Bronchial smooth muscle cell (primary cell): ENCODE results near the gene CILP2. TPM values are rescaled to one million over a fixed set of nuclear protein-coding genes. Genes with fewer than 3 reads are reported as not detected.

Experiments
- total RNA-seq: library from RNA; depleted of rRNA; stranded (reverse); fragments of >200 nt; gene quantifications from 2 replicates; pipeline ENCODE4 v1.2.1, GENCODE V29; 2014

Gene CILP2
- under 0.01 and 0.16 TPM in 2 replicates for total RNA-seq

GRCh38 chr19:19538061-19538784 lies at the start of gene CILP2:
CILP2 (plus strand) TSS chr19:19538265; CDS start chr19:19538350, 85 bp downstream.

GRCh38 chr19:19514881-19515641 lies 23.0 kb upstream of the CILP2 start, which contains the start of gene TSSK6:
TSSK6 (minus strand) TSS chr19:19515548; CDS start chr19:19515427, 121 bp downstream.

GRCh38 chr19:19515642-19516519 lies 22.2 kb upstream of the CILP2 start, which contains the start of gene NDUFA13:
NDUFA13 (plus strand) TSS chr19:19516225; CDS start chr19:19516239, 14 bp downstream.

GRCh38 chr19:19528721-19529490 lies 9.2 kb upstream of the CILP2 start, which contains the start of gene YJEFN3:
YJEFN3 (plus strand) TSS chr19:19528911; CDS start chr19:19528933, 22 bp downstream.

Other genes with a start within 250 kb of the CILP2 start
- gene SUGP1, start 217.8 kb upstream of the CILP2 start, total RNA-seq, result 27.9 and 29.9 TPM in 2 replicates
- 26.3 and 31.6 TPM in 2 replicates for gene MAU2, start 217.4 kb upstream of the CILP2 start, total RNA-seq
- 20.2 and 20.8 TPM in 2 replicates for gene GATAD2A, start 132.6 kb upstream of the CILP2 start, total RNA-seq
- gene TSSK6, start 22.7 kb upstream of the CILP2 start, total RNA-seq, result 1.9 and 2.2 TPM in 2 replicates
- 435 and 561 TPM in 2 replicates for gene NDUFA13, start 22.0 kb upstream of the CILP2 start, total RNA-seq
- gene YJEFN3, start 9.4 kb upstream of the CILP2 start, total RNA-seq, result 0.17 and 0.32 TPM in 2 replicates
- gene PBX4, start 80.4 kb downstream of the CILP2 start, total RNA-seq, result 2.2 and 3.0 TPM in 2 replicates
- 0.52 and 1.9 TPM in 2 replicates for gene LPAR2, start 90.0 kb downstream of the CILP2 start, total RNA-seq
- gene GMIP, start 105.4 kb downstream of the CILP2 start, total RNA-seq, result 1.9 and 4.9 TPM in 2 replicates
- gene ATP13A1, start 125.4 kb downstream of the CILP2 start, total RNA-seq, result 19.7 and 21.6 TPM in 2 replicates
- 3.6 and 4.9 TPM in 2 replicates for gene ZNF101, start 130.6 kb downstream of the CILP2 start, total RNA-seq
- 3.3 and 5.4 TPM in 2 replicates for gene ZNF14, start 194.8 kb downstream of the CILP2 start, total RNA-seq